GM19025 (cell line): ENCODE data around the gene ANKRD31.
"Not testable (repeated sequence)": the region's sequence is repeated elsewhere in the genome, so short reads cannot be mapped to it uniquely, and the experiment has no call there.

Source experiments
- ATAC-seq: cut with Tn5 transposase; IDR thresholded peaks from one replicate; pipeline ENCODE4 v1.9.1; 2021; ENCODE audit warnings: mild to moderate bottlenecking, low read depth, moderate library complexity; ENCODE audit not compliant: unreplicated experiment

Gene ANKRD31

DNA sequence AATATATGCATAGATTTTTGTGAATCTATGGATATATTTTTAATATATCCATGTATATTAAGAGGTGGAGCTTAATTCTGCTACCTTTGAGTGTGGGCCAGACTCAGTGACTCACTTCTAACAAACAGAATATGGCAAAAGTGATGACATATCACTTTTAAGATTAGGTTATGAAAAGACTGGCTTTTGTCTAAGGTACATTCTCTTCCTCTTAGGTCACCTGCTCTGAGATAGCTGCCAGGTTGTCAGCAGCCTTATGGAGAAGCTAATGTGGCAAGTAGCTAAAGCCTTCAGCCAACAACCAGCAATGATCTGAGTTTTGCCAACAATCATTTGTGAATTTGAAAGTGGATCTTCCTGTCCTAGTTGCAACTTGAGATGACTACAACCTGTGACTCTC lies 83.8 kb downstream of the ANKRD31 start:
- no peak for ATAC-seq

DNA sequence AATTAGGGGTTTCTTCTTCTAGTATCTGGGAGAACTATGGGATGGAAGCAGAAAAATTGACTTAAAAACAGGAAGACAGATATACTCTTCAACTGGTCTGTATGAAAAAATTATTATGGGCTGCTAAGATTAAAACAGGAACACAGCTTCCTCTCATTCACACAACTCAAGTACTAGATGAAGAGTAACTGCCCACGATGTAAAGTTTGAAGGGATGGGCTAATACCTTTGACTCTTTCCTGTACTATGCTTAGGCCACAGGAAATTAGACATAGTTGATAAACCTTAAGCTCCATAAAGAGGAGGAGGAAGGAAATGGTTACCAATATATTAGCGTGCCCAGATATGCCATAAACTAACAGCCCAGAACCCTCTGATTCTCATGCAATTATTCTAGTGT lies 88.6 kb downstream of the ANKRD31 start:
- ATAC-seq = no peak

DNA sequence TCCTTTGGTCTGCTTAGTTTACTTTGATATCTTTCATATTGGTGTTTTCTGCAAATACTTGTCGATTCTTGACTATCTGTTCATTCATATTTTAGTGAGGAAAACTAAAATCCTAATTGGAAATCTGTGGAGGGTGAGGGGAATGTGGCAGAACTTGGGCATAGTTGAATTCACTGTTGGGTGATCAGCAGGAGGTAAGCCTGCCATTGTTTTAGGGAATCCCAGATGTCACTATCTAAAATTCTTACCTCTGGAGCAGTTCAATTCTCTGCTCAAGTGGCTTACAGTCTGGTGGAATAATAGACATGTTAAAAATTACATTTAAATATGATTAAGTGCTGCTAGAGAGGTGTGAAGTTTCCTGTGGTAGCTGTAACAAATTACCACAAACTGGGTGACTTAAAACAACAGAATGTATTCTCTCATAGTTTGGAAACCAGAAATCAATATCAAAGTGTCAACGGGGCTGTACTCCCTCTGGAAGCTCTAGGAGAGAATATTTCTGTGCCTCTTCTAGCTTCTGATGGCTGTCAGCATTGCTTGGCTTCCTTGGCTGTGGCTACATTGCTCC lies 94.0 kb downstream of the ANKRD31 start:
- ATAC-seq = no peak

DNA sequence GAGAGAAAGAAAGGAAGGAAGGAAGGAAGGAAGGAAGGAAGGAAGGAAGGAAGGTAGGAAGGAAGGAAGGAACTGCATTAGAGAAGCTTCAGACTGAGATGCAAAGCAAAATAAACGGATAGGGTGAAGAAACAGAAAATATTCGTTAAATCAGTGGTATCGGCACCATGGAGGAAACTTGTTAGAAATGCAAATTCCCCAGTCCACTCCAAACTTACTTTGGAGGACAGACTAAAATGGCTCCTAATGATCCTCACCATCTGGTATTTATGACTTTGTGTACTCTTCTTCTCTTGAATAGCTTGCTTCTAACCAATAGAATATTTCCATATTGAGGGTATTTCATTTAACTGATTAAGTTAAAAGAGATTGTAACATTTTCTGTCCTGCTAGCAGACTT lies 96.4 kb downstream of the ANKRD31 start:
- ATAC-seq = no peak

DNA sequence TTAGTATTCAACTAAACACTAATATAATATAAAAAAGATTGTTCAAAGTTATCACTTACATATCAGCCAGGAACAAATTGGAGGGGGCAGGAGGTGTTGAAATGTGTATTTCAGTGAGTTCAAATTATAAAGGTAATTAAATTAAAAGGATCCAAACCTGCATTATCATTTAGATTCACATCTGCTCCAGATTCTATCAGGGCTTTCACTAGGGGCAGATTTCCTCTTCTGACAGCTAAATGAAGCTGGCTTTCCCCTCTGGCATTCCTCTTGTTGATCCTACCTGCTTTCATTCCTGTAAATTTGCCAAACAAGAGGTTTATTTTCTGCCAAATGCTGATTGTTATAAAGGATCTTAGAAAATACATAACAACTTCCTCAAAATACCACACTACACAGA lies 98.0 kb downstream of the ANKRD31 start:
- ATAC-seq = no peak

DNA sequence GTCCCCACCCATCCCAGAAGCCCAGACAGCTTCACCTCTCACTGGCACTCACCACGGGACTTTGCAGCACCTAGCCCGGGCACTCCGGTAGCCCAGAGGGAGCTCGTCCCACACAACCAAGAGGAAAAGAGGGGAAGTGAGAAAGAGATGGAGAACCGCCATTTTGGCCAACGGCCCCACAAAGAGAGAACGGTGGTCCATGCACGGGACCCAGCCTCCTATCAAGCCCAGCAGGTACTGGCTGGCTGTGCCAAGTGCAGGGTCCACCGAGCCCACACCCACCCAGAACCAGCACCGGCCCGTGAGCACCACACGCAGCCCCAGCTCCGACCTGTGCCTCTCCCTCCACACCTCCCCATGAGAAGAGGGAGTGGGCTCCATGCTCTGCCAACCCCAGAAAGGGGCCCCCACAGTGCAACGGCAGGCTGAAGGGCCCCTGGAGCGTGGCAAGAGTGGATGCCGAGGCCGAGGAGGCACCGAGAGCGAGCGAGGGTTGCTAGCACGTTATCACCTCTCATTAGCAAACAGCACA lies 105.8 kb downstream of the ANKRD31 start:
- ATAC-seq = no peak

DNA sequence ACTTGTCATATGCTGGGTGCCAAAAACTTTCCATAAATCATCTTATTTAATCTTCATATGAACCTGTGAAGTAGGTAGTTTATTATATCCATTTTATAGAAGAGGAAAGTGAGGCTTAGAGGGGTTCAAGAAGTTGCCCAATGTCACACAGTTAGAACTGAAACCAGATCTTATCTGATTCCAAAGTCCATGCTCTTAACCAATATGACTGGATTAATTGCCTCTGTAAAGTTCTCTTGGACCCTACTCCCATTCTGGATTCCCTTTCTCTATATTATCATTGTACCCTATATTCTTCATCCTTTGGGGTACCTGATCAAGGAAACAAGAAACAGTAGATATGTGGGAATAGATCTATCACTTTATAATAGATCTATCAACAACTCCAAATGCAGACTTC lies 119.8 kb downstream of the ANKRD31 start:
- no peak for ATAC-seq

DNA sequence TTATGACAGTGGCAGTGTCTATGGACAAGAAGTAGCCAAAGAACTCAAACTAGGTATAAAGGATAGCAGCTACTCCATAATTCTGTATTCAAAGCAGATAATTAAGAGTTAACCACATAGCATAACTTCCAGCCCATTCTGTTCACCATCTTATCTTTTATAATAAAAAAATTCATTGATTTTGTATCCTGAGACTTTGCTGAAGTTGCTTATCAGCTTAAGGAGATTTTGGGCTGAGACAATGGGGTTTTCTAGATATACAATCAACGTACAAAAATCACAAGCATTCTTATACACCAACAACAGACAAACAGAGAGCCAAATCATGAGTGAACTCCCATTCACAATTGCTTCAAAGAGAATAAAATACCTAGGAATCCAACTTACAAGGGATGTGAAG lies 122.4 kb downstream of the ANKRD31 start:
- not testable (repeated sequence) for ATAC-seq

DNA sequence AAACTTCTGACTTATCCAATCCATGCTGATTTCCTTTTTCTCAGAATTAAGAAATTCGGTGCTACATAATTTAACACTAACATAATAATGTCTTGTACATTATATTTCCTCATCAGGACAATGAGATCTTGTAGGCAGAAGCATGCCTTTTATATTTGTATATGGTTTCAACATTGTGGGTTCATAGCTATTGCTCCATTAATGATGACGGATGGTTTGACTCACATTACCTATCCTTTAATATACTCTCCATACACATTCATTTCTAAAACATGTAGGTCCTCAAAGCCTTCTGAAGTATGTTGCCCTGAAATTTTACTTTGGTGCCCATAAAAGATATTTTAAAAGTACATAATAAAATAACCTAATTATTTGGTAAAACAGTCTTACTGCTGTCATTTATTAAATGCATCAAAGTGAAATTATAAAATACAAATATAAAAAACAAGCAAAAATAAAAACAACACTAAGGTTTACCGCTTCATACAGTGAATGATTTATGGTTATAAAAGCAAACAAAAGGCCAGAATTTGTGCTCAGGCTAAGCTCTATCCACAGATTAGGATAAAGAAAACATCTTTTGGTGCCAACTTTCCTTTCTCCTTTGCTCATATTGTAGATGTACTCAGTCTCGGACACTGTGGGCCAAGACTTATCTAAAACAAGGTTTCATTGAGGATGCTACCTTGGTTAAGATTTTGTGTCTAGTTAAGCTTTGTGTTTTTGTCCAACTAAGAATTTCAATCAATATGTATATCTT lies 123.1 kb downstream of the ANKRD31 start:
- no peak for ATAC-seq

DNA sequence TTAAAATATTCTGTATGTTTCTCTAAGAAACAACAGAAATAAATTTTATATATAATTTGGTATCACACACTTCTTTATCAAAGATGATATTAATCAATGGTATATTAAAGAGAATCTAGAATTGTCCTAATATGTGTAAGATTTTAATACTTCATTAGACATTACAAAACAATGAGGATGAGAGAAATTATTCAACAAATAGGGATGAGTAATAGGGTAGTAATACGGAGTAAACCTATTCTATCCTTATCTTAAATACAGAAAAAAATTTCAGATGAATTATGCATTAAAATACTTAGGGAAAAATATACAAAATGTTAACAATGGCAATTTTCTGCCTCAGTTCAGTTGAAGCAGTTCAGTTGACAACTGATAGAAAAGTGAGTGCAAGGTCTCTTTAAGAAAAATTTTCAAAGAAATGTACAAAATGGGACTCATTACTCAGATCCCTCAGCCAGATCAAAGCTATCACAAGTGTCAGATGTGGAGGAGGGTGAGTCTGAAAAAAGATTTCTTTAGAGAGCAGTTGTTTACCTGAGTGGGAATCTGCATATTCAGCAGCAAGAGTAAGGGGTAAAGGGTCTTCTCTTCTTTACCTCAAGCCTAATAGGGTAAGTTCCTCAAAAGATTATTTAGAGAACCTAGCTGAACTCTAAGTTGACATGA lies 127.6 kb downstream of the ANKRD31 start:
- no peak for ATAC-seq

DNA sequence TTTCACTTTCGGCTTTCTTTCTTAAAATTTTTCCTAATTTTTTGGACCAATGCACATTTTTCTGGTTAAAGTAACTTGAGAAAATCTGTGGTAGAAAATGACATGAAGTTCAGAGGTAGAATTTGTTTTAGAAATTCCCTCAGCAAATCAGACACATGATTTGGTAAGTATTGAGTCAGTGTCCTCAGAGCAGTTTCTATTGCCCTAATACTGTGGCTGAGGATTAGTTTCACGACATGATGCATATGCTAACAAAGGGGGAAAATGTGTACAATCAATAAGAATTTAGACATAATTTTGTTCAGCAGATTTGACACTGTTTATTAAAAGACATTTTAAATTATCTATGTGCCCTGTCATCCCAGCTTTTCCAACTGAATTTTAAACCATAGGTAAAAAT lies 128.2 kb downstream of the ANKRD31 start:
- ATAC-seq = no peak

DNA sequence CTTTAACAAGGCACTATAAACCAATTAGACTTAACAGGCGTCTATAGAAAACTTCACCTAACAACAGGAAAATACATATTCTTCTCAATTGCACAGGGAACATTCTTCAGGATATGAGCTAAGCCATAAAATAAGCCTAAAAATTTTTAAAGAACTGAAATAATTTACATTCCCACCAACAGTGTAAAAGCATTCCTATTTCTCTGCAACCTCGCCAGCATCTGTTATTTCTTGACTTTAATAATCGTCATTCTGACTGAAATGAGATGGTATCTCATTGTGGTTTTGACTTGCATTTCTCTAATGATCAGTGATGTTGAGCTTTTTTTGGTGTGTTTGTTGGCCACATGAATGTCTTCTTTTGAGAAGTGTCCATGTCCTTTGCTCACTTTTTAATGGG lies 140.7 kb downstream of the ANKRD31 start:
- ATAC-seq = not testable (repeated sequence)

DNA sequence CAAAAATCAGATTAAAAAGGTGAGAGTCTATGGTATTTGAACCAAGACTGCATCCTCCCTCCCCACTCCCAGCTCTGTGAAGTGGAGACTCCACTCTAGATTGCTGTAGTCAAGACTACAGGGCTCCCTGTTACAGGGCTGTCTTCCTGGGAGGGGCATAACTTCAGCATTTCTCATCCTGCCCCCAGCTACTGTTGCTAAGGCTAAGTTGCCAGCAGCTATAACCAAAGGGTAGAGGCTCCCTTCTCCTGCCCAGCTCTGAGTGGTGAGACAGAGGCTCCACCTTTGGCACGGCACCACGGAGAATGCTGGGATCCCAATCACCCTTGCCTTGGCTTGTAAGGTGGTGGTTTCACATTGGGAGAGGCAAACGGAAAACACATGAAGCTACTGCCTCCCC lies 145.1 kb downstream of the ANKRD31 start:
- no peak for ATAC-seq

DNA sequence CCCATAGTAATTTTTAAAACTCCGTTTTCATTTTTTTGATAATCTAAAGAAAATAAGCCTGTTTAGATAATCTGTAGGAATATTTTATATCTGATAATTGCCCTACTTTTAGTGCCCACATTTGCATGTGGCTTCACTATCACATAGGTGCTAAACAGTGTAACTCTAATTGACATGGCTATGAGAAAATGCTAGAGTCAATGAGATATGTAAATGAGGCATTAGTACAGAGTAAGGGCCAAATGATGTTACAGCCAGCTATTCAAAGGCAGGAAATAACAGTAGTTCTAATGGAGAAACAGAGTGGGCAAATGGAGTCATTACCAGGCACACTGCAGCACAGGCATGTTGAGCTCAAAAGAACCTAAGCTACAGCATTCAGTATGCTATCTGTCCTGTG lies 147.0 kb downstream of the ANKRD31 start:
- no peak for ATAC-seq

DNA sequence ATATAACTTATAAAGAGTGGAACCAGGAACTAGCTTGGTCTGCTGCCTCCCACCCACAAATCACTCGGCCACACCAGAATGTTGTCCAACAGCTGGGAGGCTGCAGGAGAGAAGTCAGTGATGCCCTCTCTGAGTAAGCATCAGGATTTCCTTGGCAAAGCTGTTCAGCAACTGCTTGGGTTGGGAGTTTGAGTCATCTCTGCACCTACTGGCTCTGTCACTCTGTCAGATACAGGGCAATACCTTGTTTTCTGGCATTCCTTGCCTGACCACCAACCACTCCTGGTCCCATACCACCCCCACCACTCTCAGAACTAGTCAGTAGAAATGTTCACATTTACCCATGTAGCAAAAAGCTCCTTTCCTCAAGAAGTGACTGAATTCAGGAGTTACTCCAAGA lies 147.5 kb downstream of the ANKRD31 start:
- no peak for ATAC-seq

DNA sequence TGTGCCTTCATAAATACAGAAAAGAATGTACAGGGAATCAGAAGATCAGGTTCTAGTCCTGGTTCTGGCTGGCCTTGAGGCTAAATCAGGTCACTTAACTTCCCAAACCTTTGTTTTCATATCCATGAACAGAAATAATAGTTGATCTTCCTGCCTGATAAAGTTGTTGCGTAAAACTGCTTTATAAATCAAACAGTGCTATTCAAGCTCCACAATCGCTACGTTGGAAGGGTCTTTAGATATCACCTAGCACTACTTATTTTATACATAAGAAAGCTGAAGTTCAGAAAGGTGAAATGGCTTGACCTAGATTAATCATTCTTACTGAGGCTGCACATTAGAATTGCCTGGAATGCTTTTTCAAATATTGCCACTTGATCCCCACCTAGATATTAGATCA lies 148.0 kb downstream of the ANKRD31 start:
- no peak for ATAC-seq

DNA sequence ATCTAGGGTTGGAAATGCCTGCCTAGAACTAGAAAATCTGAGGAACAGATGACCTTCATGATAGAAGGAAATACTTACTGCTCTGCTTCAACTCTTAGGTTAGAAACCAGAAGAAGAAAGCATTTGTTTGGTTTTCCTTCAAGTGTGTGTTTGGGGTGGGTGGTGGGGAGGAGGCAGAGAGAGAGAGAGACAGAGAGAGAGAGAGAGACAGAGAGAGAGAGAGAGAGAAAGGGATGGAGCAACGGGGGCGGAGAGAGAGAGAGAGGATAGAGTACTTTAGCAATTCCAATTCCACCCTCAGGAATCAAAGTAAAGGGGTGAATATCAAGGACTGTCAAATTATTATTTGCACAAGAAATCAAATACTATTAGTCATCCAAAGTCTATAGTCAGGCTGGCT lies 155.2 kb downstream of the ANKRD31 start:
- no peak for ATAC-seq

DNA sequence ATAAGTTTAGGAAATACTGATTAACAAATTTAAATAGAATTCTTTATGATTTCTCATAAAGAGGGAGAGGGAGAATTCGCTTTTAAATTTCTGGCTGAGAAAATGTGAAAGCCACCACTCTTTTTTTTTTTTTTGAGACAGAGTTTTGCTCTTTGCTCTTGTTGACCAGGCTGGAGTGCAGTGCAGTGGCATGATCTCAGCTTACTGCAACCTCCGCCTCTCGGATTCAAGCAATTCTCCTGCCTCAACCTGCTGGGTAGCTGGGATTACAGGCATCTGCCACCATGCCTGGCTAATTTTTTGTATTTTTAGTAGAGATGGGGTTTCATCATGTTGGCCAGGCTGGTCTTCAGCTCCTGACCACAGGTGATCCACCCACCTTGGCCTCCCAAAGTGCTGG lies 157.3 kb downstream of the ANKRD31 start:
- not testable (repeated sequence) for ATAC-seq

DNA sequence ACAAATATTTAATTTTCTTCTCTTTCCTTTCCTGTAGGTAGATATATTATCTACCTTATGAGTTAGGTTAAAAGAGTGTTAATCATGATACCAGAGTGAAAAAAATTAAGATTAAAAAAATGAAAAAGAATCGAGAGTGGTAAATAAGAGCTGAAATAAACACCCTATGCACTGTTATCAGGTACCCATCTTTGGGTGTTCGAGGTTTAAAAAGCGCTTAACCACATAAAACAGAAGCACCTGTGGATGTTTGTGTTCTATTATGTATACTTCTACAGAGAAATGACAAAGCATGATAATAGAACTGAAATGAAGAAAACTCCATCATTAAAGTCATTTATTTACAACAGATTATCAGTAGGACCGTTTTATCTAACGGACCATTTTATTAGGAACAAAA lies 158.7 kb downstream of the ANKRD31 start:
- no peak for ATAC-seq

DNA sequence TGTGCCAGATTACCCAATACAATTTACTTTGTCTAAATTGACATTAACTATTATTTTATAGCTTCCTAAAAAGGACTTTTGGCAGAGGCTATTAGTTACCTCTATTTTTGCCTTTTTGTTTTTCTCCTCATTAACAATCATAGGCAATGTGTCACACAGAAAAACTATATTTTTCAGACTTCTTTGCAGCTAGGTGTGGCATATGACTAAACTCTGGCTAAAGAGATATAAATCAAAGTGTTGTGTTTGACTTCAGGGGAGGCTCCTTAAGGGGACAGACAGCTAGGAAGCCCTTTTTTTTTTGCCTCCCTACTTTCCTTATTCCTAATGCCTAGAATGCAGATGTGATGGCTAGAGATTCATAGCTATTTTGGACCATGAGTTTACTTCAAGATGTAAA lies 164.6 kb downstream of the ANKRD31 start:
- no peak for ATAC-seq

DNA sequence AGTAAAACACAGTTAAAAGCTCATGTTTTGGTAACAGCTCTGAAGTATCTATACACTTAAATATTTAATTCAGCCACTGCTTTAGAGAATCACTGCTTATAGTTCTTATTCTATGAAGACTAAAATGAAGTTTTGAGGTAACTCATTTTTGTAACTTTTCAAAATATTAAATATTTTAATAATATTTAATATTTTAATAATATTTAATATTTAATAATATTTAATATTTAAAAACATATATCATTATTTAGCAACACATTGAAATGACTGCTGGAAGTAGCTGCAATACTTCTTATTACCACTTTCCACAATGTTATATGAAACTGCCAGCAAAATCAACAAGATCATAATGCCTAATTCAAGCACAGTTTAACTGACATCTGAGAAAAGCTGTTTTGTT lies 165.6 kb downstream of the ANKRD31 start:
- no peak for ATAC-seq

DNA sequence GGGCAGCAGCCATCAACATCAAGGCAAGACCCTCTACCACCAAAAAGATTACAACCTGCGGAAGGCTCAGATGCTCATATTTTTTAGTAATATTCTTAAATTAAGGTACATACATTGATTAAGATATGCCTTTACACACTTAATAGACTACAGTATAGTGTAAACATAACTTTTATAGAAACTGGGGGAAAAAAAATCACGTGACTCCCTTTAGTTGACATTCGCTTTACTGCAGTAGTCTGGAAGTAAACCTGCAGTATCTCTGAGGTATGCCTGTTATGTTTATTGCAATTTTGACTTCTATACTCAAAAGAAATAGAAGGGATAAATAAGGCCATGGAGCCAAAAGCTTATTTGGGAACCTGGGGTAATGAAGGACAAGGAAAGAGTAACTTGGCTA lies 169.2 kb downstream of the ANKRD31 start:
- ATAC-seq = no peak
